ENCODE results near the gene MC5R.

Gene MC5R

DNA sequence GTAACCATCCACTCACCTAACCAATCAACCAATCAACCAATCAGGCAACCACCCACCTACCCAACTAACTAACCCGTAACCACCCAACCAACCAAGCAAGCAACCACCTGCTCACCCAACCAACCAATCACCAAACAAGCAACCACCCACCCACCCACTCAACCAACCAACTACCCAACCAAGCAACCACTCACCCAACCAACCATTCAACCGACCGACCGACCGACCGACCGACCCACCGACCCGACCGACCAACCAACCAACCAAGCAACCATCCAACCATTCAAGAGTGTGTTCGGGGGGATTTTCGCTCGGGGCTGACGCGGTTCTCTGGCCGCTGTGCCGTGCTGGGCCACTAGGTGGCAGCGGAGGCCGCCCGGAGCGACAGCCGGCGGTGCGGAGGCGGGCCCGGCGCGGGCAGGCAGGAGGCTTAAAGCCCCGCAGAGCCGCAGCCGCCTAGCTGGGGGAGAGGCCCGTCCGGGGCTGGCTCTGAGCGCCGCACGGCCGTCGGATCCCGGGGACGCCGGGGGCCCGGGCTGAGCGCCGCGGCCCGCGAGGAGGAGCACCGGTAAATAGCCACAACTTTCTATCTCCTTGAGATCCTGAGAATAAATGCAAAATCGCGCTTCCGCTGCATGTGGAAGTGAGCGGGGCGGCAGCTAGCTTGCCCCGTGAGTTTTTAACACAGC is at the start of gene MC5R:
TSS of gene MC5R (plus strand) at position 443 of the 689 bp plus-strand sequence. CDS start 1,617 bp downstream, outside the sequence.
- DNase-seq (ENCODE audit: low read depth in 2 of 2) = peak; percentile 36 to 48
- TF ChIP-seq, protein P1, sequence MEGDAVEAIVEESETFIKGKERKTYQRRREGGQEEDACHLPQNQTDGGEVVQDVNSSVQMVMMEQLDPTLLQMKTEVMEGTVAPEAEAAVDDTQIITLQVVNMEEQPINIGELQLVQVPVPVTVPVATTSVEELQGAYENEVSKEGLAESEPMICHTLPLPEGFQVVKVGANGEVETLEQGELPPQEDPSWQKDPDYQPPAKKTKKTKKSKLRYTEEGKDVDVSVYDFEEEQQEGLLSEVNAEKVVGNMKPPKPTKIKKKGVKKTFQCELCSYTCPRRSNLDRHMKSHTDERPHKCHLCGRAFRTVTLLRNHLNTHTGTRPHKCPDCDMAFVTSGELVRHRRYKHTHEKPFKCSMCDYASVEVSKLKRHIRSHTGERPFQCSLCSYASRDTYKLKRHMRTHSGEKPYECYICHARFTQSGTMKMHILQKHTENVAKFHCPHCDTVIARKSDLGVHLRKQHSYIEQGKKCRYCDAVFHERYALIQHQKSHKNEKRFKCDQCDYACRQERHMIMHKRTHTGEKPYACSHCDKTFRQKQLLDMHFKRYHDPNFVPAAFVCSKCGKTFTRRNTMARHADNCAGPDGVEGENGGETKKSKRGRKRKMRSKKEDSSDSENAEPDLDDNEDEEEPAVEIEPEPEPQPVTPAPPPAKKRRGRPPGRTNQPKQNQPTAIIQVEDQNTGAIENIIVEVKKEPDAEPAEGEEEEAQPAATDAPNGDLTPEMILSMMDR (IDR thresholded peaks at IDR 0.05; ENCODE audit: low read depth, low read length) = peak; percentile 64
- H3K4me3 ChIP-seq (replicated peaks in 1 of 2; ENCODE audit: low read depth in 2 of 2, low read length in 2 of 2) = peak within 1 kb of the TSS in 1 of 2 donors; percentile 35

DNA sequence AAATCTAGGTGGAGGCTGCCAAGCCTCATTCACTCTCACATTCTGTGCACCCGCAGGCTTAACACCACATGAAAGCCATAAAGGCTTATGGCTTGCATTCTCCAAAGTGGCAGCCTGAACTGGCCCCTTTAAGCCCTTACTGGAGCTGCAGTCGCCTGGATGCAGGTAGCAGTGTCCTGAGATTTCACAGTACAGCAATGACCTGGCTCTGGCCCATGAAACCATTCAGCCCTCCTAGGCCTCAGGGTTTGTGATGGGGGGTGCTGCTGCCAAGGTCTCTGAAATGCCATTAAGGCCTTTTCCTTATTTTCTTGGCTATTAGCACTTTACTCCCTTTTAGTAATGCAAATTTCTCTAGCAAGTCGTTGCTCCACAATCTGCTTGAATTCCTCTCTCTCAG is 48.9 kb upstream of the MC5R start:
- H3K4me3 ChIP-seq (replicated peaks in 1 of 2; ENCODE audit: low read depth in 2 of 2, low read length in 2 of 2) = no peak overlapping the region
- DNase-seq (ENCODE audit: low read depth in 2 of 2) = no peak
- TF ChIP-seq, protein P1 (IDR thresholded peaks at IDR 0.05; ENCODE audit: low read depth, low read length) = no peak

DNA sequence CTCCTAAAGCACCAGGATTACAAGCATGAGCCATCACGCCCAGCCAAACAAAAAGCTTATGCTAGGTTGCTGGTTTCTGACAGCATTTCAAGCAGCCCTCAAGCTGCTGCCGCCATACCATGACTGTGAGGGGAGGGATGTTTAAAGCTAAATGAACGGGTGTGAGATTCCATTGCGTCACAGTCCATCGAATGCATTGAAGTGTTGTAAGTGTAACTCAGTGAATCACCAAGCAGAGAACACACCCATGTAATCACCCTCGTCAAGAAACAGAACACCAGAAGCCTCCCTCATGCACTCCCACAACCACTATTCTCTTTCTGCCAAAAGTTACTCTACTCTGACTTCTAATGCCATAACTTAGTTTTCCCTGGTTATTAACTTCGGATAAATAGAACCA is 32.8 kb upstream of the MC5R start:
- peak in 1 of 2 donors; percentile 38 for DNase-seq (ENCODE audit: low read depth in 2 of 2)
- TF ChIP-seq, protein P1 (IDR thresholded peaks at IDR 0.05; ENCODE audit: low read depth, low read length) = no peak

DNA sequence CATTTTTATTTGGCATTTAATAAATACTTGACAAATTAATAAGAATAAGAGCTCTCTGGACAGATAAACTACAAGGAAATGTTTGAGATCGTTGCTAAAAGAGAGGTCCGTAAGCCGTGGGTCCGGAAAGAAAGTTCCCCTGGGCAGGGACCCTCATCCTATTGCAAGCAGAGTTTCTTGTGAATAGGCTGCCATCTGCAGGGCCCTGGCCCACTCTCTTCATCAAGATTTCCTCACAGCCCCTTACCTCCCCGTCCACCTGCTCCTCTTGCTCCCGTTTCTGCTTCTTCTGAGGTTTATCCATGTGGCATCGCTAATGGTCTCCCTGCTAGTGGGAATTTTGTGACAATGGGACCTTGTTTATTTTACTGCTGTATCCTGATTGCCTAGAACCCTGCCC is 30.1 kb upstream of the MC5R start:
- no peak overlapping the region for H3K4me3 ChIP-seq (replicated peaks in 1 of 2; ENCODE audit: low read depth in 2 of 2, low read length in 2 of 2)
- no peak for DNase-seq (ENCODE audit: low read depth in 2 of 2)
- TF ChIP-seq, protein P1 (IDR thresholded peaks at IDR 0.05; ENCODE audit: low read depth, low read length) = no peak

More for the DNA sequence above, 32.8 kb upstream of the MC5R start:
- H3K4me3 ChIP-seq (replicated peaks in 1 of 2; ENCODE audit: low read depth in 2 of 2, low read length in 2 of 2) = no peak overlapping the region

DNA sequence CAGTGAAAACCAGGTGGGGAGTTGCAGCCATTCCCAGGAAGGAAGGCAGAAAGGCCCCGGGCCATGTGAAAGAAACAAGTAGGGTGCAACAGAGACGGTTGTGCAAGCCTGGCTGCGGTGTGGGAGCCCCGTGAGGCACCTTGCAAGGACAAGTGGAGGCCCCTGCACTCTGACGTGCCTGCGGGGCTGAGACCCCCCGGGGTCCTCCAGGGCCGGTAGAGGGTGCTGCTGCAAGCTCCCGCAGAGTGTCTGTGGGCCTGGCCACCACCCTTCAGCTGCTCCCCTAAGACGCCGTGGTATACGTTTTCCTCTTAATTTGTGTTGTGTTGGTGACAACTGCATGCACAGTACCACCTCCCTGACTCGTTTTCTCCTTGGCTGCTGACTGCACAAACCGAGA is 27.4 kb upstream of the MC5R start:
- no peak for DNase-seq (ENCODE audit: low read depth in 2 of 2)
- no peak overlapping the region for H3K4me3 ChIP-seq (replicated peaks in 1 of 2; ENCODE audit: low read depth in 2 of 2, low read length in 2 of 2)
- TF ChIP-seq, protein P1 (IDR thresholded peaks at IDR 0.05; ENCODE audit: low read depth, low read length) = no peak

DNA sequence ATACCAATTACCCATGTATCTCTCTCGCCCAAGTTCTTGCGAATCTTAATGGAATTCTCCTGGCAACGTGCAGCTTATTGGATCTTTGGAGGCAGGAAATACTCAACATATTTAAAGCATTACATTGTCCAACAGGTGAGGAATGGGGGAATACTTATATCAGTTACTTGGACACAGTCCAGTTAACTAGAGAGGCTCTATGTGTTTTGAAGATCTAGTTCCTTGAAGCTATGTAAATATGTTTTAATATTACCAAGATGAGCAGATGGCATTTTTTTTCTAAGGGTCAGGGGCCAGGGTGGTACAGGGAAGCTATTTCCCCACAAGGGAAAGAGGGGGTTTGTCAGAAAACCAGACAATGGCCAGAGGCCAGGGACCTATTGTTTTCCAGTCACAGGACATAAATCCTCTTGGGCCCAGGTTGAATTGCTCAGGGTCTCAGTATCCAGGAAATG is 26.8 kb upstream of the MC5R start:
- H3K4me3 ChIP-seq (replicated peaks in 1 of 2; ENCODE audit: low read depth in 2 of 2, low read length in 2 of 2) = no peak overlapping the region
- TF ChIP-seq, protein P1 (IDR thresholded peaks at IDR 0.05; ENCODE audit: low read depth, low read length) = no peak

More for the DNA sequence above, 26.8 kb upstream of the MC5R start:
- peak in 1 of 2 donors; percentile 60 for DNase-seq (ENCODE audit: low read depth in 2 of 2)
